Glutamatergic neuron (in vitro differentiated cells): ENCODE data around the gene NMNAT2. TPM values are rescaled to one million over a fixed set of nuclear protein-coding genes. Genes with fewer than 3 reads are reported as not detected.
"Not testable (repeated sequence)": the region's sequence is repeated elsewhere in the genome, so short reads cannot be mapped to it uniquely, and the experiment has no call there.

ENCODE experiments used
- DNase-seq: peaks from one replicate; pipeline ENCODE4 v3.0.0; 2022
- H3K27ac Mint-ChIP-seq: one replicate; pipeline ENCODE4 v1.8.0; 2020; ENCODE audit warnings: mild to moderate bottlenecking, mixed read lengths, inconsistent platforms; ENCODE audit not compliant: unreplicated experiment
- H3K27me3 Mint-ChIP-seq: one replicate; pipeline ENCODE4 v1.8.0; 2020; ENCODE audit warnings: mild to moderate bottlenecking, moderate library complexity, mixed read lengths, inconsistent platforms; ENCODE audit not compliant: unreplicated experiment
- H3K36me3 Mint-ChIP-seq: one replicate; pipeline ENCODE4 v1.8.0; 2020; ENCODE audit warnings: mild to moderate bottlenecking, mixed read lengths, inconsistent platforms; ENCODE audit not compliant: unreplicated experiment
- H3K4me1 Mint-ChIP-seq: one replicate; pipeline ENCODE4 v1.8.0; 2020; ENCODE audit warnings: mild to moderate bottlenecking, low read depth, mixed read lengths, inconsistent platforms; ENCODE audit not compliant: unreplicated experiment
- H3K4me3 Mint-ChIP-seq: one replicate; pipeline ENCODE4 v1.8.0; 2020; ENCODE audit warnings: mild to moderate bottlenecking, mixed read lengths, inconsistent platforms; ENCODE audit not compliant: unreplicated experiment
- H3K9me3 Mint-ChIP-seq: one replicate; pipeline ENCODE4 v1.8.0; 2020; ENCODE audit warnings: mild to moderate bottlenecking, moderate library complexity, mixed read lengths, inconsistent platforms; ENCODE audit not compliant: unreplicated experiment
- total RNA-seq: library from RNA; stranded (reverse); fragmentation: NEBNext Ultra II Directional; extraction: Animal tissue kit (Norgen Biotek cat#: 25700); gene quantifications from one replicate; pipeline ENCODE4 v1.2.1, GENCODE V29; 2021; ENCODE audit not compliant: unreplicated experiment
- TF ChIP-seq, protein P1 (sequence below): fragments of 200-600 bp; sonication (generic); IDR thresholded peaks from one replicate; pipeline ENCODE4 v1.5.0; 2021; ENCODE audit not compliant: partially characterized antibody, unreplicated experiment

NMNAT2 gene
- total RNA-seq, 1 donor from 2014 or later: 76.4 TPM

DNA sequence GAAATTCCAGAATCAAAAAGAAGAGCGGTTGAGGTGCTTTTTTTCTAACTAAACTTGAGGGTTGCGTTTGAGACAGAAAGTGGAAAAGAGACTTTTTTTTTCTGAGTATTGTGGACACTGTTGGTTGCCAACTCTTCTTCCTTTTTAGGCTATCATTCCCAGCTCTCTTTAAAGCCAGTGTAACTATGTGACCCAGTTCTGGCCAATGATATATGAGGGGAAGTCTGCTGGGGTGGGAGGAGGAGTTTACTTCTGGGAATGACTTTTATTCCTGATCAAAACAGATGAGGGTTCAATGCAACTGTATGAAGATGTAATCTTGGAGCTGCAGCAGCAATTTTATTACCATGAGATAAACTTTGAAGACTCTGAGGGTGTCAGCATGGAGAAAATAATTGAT is 17.3 kb upstream of the NMNAT2 start:
- TF ChIP-seq, protein P1, sequence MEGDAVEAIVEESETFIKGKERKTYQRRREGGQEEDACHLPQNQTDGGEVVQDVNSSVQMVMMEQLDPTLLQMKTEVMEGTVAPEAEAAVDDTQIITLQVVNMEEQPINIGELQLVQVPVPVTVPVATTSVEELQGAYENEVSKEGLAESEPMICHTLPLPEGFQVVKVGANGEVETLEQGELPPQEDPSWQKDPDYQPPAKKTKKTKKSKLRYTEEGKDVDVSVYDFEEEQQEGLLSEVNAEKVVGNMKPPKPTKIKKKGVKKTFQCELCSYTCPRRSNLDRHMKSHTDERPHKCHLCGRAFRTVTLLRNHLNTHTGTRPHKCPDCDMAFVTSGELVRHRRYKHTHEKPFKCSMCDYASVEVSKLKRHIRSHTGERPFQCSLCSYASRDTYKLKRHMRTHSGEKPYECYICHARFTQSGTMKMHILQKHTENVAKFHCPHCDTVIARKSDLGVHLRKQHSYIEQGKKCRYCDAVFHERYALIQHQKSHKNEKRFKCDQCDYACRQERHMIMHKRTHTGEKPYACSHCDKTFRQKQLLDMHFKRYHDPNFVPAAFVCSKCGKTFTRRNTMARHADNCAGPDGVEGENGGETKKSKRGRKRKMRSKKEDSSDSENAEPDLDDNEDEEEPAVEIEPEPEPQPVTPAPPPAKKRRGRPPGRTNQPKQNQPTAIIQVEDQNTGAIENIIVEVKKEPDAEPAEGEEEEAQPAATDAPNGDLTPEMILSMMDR: no peak
- Mint-ChIP-seq H3K27ac (no peak overlapping the region), H3K27me3 (no peaks in the 10 kb centered on the region), H3K36me3 (no peaks in the 10 kb centered on the region), H3K4me1 (no peaks in the 10 kb centered on the region), H3K4me3 (no peak overlapping the region), H3K9me3 (peaks cover 1% of the 10 kb centered on the region)
- DNase-seq: no peak

DNA sequence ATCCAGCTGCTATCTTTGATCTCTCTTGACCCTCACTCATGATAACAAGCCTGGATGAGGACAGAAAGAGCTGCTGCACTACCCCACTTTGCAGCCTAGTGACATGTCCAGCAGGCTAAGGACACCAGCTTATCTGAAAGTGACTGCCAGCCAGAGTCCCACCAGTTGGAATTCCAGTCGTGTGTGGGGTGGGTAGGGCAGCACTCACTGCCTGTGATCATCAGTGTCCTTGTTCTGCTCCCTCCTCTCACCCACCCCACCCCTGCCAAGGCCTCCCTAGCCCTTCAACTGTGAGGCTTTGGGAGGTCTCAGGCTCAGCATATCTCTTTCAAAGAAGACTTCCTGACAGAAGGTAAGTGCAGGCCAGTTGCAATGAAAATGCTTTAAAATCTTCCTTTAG is 15.5 kb upstream of the NMNAT2 start:
- no peaks in the 10 kb centered on the region for H3K36me3 Mint-ChIP-seq
- no peaks in the 10 kb centered on the region for H3K27me3 Mint-ChIP-seq
- no peak overlapping the region for H3K27ac Mint-ChIP-seq
- H3K9me3 Mint-ChIP-seq: peaks cover 1% of the 10 kb centered on the region
- TF ChIP-seq, protein P1: no peak
- H3K4me3 Mint-ChIP-seq: no peak overlapping the region
- DNase-seq: no peak
- H3K4me1 Mint-ChIP-seq: no peaks in the 10 kb centered on the region

DNA sequence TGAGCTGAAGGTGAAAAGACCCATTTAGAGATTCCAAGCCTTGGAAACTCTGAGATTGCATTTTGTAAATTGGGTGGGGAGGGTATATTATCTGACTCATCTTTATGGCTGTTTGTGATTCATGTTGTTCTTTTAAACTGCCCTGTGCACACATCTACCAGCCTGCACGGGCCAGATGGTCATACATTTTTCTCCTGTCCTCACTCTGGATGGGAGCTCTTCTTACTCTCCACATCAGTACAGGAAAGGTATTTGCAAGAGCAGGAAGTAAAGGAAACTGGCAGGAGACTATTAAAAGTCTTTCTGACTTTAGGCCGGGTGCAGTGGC is 14.3 kb upstream of the NMNAT2 start:
- Mint-ChIP-seq H3K27me3 (no peaks in the 10 kb centered on the region), H3K27ac (no peak overlapping the region), H3K9me3 (peaks cover 1% of the 10 kb centered on the region), H3K4me3 (no peak overlapping the region), H3K4me1 (no peaks in the 10 kb centered on the region), H3K36me3 (no peaks in the 10 kb centered on the region)
- TF ChIP-seq, protein P1: no peak
- no peak for DNase-seq

DNA sequence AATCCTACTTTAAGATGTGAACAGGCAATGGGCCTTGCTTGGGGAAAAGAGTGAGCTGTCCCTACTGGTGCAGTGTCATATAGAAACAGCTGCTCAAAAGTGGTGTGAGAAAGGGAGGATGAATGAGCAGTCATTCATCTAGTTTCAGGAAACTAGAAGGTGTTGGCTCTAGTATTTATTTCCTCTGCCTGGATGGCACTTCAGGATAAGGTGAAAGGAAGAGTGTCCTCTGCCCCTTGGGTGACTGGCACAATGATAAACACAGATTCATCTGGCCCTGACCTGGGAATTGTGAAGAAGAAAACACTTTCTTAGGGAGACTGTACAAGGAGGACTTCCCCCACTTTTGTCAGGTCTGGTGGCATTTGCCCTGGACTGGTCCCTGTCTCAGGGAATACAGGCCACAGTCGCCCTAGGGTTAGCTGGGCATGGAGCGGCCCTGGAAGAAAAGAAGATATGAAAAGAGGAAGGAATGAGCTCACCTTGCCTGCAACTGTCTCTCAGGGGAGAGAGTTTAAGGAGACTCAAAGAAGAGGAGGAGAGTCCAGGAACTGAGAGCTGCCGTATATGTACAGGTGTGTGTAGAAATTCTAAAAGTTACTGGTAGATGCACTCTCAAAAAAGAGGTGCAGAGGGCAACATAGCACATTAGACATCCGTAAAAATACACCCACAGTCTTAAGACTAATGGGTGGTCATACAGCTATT is 13.8 kb upstream of the NMNAT2 start:
- no peaks in the 10 kb centered on the region for H3K4me1 Mint-ChIP-seq
- DNase-seq: no peak
- no peak overlapping the region for H3K4me3 Mint-ChIP-seq
- no peaks in the 10 kb centered on the region for H3K36me3 Mint-ChIP-seq
- H3K27me3 Mint-ChIP-seq: no peaks in the 10 kb centered on the region
- H3K27ac Mint-ChIP-seq: no peak overlapping the region
- peaks cover 1% of the 10 kb centered on the region for H3K9me3 Mint-ChIP-seq
- TF ChIP-seq, protein P1: no peak

DNA sequence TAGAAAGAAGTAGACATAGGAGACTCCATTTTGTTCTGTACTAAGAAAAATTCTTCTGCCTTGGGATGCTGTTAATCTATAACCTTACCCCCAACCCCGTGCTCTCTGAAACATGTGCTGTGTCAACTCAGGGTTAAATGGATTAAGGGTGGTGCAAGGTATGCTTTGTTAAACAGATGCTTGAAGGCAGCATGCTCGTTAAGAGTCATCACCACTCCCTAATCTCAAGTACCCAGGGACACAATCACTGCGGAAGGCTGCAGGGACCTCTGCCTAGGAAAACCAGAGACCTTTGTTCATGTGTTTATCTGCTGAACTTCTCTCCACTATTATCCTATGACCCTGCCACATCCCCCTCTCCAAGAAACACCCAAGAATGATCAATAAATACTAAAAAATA is 9.4 kb upstream of the NMNAT2 start:
- not testable (repeated sequence) for H3K27me3 Mint-ChIP-seq, H3K9me3 Mint-ChIP-seq, H3K4me1 Mint-ChIP-seq, H3K4me3 Mint-ChIP-seq, H3K36me3 Mint-ChIP-seq, H3K27ac Mint-ChIP-seq, DNase-seq

DNA sequence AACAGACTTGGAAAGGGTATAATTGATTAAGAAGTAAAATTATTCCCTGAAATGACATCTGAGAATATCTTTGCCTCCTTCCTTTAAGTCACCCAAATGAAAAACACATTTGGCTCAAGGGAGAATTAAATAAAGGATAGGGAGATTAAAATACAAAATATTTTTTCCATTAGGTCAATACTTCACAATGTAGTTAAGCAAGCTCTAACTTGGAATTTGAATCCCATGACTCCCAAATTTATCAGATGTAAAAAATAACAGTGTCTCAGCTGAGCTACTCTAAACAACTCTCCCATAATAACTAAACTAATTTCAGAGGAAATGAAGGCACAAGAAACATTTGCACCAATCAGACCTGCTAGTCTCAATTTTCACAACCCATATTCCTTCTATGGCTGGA is 6.5 kb upstream of the NMNAT2 start:
- TF ChIP-seq, protein P1: no peak
- no peak overlapping the region for H3K4me3 Mint-ChIP-seq
- peaks cover 2% of the 10 kb centered on the region for H3K4me1 Mint-ChIP-seq
- no peak overlapping the region for H3K27ac Mint-ChIP-seq
- H3K36me3 Mint-ChIP-seq: peaks cover 9% of the 10 kb centered on the region
- no peaks in the 10 kb centered on the region for H3K27me3 Mint-ChIP-seq
- peaks cover 1% of the 10 kb centered on the region for H3K9me3 Mint-ChIP-seq
- DNase-seq: no peak
